ENCODE measurements around the gene FCAMR.

The FCAMR gene

DNA sequence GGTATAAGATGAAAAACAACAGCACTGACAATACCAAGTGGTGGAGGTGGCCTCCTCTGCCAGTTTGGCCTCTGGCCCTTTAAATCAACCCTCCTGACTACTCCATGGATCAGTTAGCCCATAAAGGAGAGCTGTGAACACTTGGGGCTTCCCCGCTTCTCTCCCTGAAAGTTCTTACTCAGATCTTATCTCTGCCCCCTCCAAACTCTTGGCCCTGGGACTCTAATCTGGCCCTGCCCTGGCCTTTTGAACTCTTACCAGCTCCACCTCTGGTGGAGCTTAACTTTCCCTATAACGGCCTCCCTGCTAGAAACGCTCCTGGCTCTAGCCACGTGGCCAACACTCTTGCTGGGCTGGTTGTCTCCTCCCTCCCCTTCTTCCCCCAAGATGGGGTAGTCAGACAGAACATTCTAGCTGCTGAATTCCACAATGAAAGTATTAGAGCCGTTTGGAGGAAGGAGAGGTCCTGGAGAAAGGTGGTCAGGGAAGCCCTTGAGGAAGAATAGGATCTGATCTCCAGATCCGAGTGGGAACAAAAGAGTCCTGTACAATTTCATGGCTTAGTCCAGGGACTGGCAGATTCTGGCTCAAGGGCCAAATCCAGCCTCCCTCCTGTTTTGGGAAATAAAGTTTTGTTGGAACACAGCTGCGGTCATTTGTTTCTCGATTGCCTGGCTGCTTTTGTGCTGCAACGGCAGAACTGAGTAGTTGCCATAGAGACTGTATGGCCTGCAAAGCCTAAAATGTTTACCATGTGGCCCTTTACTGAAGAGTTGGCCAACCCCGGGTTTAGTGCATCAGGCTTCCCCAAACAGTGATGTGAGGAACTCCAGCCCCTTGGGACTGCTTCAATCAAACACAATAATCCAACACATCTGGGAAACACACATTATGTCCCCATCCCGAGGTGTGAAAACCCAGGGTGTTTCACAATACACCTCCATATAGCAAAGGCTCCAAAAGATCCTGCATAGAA is 14.5 kb downstream of the FCAMR start:
- DNase-seq = no peak

DNA sequence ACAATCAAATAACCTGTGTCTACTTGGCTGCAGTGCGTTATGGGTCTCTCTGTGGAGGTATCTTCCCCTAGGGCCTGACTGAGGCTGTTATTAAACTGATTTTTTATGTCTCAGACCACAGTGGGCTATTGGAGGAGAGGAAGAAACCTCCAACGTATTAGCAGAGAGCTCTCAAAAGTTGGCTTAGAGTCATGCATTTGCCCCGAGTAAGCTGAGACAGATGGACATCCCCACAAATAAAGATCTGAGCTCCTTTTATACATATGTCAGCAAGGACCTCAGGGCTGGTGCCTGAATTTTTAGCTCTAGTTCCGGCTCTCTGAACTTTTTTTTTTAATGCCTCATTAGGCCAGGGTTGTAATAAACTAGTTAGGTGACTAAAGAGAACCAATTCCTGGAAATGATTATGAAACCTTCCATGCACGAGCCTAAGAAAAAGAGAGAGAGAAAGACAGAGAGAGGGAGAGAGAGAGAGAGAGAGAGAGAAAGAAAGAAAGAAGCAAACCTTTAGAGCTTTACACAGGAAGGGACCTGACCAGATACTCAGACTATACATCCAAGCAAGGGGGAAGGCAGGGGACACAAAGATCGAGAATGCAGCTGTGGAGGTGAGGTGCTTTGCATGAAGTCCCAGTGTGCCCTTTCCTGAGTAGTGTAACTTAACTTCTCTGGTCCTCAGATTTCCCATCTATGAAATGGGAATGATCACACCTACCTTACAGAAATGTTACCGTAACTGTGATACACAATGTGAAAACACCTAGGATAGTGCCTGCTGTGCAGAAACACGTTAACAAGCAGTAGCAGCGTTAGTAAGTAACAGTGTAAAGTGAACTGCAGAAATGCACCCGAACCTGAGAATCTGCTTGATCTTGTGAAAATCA is 15.6 kb downstream of the FCAMR start:
- no peak for DNase-seq

DNA sequence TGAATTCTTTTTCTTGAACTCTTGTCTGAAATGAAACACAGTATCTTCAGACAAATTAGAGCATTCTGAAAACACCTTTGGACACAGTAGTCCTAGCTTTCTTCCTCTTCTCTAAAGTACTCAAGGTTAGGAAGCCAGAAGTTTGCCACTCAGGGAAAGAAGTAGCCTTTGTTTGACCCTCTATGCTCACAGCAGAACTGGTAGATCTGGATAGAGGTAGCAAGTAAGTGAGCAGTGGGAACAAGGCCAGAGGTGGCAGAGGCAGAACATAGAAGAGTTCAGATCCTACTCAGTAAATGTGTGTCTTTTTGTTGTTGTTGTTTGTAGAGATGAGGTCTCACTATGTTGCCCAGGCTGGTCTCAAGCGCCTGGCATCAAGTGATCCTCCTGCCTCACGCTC is 16.6 kb downstream of the FCAMR start:
- no peak for DNase-seq

DNA sequence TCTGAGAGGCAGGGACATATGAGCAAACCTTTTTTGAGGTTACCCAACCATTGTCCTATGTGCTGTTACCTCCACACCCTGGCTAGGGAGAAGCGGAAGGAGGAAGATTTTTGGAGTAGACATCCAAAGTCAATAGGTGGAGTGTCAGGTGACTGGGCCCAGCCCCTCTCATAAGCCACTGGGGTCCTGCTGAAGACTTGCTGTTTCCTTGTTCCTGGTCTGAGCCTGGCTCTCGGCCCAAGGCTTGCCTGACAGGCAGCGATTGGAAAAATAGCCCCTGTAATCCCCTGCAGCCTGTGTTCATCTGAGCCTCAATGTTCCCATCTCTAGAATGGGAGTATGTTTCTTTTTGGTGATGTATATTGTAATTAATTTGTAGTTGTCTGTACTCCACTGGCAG is 17.1 kb downstream of the FCAMR start:
- DNase-seq = no peak

DNA sequence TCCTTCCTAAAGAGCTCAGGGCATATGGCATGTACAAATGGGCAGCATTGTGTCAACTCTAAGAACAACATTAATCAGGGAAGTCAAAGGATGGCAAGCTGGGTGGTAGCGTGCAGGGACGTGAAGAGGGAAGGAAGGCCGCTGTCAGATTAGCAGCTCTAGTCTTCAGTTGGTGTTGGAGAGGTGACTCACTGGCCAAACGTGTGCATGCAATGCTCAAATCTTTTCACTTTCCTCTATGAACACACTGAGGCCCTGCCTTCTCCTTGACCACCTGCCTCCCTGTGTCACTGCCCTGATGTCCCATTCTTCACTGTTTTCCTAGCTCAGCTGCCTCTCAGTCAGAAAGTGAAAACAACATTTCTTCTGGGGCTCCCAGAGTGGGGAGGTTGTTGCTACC is 18.1 kb downstream of the FCAMR start:
- DNase-seq = no peak

DNA sequence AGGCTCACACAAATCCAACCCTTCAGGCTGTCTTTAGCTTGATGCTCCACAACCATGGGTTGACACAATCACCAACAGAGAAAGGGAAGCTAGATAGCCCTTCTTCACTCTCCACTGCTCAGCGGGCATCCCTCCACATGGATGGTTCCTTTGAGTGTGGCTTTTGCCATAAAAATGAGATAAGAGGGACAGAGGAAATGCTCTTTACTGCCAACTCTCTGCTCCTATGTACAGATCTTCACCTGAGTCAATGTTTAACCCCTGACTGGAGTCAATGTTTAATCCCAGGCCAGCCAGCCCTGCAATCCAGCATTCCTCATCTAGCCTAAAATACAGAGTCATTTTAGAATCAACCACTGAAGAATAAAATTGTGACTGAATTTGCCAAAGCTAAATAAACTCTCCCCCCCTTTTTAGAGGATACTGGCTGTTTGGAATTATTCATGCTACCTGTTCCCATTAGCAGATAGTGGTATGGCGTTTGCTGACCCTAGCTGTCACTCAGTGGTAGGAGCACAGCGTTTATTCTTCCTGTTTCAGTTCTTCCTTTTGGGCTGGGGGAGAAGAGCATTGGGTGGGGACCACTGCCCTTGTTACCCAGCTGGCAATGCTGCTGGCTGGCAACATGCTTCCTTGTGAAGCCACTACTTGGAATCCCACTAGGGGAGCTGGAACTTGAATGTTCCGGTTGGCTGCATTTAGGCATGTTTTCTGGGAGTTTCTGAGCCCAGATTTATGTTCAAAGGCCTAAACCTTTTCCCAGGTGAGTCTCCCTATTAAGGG is 18.8 kb downstream of the FCAMR start:
- no peak for DNase-seq

DNA sequence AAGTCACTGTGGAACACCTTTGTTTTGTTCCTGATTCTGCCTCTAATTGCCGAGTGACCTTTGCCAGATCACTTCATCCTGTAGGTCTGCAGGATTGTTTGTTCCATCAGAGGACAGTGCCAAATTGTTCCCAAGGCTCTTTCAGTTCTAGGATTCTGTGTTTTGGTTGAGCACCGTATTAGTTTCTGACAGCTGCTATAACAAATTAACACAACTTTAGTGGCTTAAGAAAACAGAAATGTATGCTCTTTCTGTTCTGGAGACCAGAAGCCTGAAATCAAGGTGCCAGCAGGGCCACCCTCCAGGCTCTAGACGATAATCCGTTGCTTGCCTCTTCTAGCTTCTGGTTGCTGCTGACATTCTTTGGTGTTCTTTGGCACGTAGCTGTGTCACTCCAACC is 20.6 kb downstream of the FCAMR start:
- DNase-seq = no peak

DNA sequence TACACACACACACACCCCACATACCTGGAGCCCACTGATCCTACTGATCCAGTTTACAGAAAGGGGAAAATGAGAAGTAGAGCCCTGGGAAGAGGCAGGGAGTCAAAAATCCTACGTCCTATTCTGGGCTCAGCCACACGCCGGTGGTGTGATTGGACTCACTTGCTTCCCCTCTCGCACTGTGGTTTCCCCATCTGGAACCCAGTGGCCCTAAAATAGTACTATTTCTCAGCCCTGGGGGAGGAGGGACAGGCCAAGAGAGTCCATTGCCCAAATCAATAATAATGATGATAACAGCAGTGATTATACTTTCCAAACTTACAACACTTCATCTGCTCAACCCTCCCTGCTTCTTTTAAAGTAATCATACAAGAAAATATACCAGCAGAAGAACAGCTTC is 21.1 kb downstream of the FCAMR start:
- no peak for DNase-seq

DNA sequence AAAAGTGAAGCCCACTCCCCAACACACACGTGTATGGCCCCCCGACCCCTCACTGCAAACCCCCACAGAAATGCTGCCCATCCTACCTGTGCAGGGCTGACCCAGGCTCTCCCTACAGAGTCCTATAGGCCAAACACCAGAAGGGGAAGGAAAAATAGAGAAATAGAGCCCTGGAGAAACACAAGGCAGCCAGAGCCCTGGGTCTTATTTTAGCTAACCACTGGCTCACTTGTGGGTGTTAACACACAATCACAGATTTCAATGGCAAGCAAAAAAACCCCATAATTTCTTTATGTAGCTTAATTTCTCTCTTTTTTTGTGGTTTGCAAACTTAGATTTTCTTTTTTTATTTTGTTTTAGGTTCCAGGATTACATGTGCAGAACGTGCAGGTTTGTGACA is 23.0 kb downstream of the FCAMR start:
- DNase-seq = no peak

DNA sequence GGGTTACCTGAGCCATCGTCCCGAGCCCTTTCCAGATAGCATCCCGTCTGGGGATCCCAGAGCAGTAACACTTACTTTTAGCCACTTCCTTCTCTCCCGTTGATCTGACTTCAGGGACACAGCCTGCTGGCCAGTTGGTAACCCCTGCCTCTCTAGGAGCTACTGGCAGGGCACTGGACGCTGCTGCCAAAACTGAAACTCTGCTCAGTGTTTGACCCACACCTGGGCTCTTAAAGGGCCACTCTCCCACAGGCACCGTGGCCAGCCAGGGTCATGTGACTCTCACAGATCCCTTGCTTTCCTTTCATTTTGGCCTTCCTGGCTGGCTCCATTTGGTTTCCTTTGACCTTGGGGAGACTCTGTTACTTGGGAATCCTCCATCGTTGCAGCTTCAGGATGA is 24.0 kb downstream of the FCAMR start, which contains the start of gene PIGR:
Gene PIGR (minus strand): TSS at position 206 of the 400 bp plus-strand sequence. CDS start 5,935 bp downstream, outside the sequence.
- DNase-seq = no peak

DNA sequence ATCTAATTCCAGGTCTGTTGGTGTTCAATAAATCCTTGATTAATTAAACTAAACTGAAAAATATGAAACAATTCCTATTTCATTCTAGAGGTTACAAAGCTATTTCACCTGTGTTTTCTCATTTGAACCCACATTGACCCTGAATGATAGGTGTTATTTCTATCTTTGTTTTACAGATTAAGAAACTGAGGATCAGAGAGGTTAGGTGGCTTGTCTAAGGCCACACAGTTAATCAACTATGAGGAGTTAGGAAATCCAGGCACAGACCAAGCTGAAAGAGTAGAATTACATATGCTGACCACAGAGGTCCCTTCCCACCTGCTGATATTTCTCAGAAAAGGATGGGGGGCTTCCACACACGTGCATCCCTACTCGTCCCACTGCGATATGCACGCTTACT is 24.5 kb downstream of the FCAMR start:
- no peak for DNase-seq

DNA sequence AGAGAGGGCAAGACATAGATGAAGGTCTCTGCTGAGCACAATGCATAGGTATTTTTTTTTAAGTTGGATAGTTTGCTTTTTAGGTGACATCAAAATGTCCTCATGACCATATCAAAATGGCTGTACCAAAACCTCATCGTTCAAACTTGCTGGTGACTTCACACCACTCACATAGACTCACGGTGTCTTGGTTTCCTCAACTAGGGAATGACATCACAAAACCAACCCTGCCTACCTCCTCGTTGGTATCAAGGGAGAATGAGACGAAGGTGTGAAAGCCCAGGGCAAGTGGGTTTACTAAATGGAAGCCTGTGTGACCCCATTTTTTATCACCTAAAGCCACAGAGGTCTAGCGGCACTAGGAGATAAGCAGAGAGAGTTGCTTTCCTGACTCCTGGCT is 25.6 kb downstream of the FCAMR start:
- no peak for DNase-seq

DNA sequence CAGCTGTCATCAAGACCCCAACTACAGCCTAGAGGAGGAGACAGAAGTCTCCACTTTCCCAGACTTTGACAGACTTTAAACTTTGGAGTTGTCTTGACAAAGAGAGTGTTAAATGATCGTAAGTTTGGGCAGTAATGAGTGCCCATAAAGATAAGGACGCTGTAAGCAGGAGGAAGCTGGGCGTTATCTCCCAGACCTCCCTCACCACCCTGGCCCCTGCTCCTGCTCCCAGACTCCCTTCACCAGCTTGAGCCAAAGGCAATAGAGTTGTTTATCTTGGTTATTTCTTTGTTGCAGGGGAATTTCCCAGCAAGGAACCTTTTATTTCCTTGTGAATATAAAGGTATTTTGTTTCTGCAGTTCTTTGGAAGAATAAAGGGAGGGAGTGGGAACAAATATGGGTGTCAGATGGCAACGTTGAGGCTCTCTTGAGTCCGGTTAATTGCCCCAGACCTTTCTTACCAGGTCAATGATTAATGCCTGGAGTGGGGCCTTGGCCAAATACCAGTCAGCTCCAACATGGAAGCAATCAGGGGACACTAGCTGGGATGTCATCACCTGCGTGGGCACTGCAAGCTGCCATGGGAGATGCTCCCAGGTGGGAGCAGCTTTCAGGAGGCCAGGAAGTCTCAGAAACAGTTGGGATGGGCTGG is 28.4 kb downstream of the FCAMR start:
- no peak for DNase-seq

DNA sequence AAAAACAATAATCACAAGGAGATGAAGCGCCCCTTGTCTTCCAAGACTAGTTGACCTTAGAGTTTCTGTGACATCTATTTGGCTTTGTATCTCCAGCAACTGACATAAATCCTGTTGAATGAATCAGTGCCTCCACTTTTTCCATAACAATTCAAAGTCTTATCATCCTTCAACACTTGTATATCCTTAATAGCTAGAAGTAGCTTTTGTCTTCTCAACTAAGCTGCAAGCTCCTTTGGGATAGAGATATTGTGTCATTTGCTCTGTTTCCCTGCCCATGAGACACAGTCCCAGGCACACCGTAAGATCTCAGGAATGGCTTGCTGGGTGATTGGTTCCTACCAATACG is 29.7 kb downstream of the FCAMR start:
- no peak for DNase-seq

DNA sequence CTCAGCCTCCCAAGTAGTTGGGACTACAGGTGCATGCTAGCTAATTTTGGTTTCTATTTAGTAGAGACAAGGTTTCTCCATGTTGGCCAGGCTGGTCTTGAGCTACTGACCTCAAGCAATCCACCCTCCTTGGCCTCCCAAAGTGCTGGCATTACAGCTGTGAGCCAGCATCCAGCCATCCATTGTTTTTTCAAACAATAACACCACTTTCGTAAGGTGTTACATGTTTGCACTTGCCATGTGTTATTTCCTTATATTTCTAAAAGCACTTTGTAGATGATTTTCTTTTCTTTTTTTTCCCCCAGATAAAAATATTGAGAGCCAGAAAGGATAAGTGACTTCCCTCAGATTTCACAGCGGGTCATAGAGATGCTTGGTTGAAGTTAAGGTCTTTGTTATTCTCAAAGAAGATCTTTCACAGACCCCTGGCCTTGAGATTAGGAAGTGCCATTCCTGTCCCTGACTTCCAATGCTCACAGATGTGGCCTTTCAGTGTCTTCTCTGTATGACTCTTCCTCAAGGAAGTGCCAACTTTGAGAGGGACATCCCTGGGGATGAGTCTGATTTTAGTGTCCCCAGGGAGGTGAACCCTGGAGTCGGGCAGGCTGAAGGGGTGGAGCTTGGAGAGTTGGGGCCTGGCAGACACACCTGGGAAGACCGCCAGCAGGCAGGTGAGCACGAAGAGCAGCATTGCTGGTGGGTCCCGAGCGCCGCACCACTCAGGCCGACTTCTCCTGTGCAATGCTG is 30.2 kb downstream of the FCAMR start:
- DNase-seq = no peak

DNA sequence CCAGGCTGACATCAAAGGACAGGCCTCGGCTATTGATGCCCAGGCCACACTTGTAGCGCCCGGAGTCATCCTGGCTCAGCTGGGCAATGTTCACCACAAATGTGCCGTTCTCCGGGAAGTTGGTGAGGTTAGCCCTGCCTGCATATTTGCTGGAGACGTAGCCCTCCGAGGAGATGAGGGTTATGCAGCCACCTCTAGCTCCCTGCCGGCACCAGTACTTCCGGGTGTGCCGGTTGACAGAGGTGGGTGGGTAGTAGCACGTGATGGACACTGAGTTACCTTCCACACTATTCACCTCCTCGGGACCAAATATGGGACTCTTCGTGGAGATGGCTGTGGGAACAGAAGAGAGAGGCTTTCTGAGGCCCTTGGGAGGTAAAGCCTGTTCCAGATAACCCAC is 31.1 kb downstream of the FCAMR start:
- DNase-seq = no peak

DNA sequence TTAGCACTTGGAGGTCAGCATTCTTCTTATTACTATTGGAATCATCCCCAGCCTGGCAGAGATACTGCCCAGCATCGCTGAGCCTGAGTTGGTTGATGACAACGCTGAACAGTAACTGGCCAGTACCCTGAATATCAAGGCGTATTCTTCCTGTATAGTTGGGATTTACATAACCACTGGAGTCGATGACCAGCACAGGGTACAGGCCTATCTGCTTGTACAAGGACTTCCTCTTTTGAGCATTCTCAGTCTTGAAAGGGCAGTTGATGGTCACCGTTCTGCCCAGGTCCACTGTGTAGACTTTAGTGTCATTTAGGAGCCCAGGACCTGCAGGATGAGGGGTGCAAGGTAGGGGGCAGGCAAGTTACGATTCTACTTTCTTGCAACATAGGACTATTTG is 32.8 kb downstream of the FCAMR start:
- no peak for DNase-seq

DNA sequence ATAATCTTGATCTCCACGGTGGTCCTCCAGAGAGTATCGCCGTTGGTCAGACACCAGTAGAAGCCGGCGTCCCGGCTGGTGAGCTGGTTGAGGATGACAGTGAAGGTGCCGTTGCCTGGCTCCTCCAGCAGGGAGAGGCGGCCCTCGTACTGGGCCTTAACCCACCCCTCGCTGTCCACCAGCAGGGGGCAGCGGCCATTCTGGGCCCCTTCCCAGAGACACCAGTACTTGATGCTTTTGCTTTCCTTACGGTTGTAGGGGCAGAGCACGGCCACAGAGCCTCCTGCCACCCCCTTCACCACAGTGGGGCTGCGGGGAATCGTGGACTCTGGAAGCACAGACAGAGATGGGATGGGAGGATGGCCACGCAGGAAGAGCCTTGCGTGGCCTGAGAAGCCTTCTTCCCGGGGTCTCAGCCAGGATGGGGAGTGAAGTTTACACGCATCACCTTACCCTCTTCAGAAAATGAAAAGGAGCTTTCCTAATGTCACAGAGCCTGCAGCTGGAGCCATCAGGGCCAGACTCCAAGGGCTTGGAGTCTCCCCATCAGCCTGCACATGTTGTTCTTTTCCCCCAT is 34.7 kb downstream of the FCAMR start:
- DNase-seq = peak; percentile 17

DNA sequence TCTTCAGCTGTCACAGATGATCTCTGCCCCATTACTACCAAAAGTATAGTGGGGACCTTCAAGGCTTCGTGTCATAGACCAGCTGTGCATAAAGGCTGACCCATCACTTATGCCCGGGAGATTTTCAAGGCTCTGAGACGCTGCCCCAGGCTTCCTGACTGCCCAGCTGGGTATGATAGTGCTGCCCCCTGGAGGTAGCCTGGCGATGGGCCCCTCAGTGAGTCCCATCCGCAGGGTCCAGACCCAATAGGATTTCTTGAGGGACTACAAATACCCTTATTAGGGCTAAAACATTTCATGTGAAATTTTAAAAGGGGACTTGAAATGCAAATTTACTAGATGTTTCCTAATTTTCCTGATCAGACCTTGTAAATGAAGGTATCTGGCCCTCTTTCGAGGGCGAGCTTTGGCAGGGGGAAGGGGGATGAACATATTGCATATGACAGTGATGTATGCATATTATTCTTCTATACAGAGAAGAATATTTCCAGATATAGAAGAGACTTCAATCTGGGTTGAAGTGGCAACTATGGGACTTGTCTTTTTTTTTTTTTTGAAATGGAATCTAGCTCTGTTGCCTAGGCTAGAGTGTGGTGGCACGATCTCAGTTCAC is 36.8 kb downstream of the FCAMR start:
- DNase-seq = no peak

DNA sequence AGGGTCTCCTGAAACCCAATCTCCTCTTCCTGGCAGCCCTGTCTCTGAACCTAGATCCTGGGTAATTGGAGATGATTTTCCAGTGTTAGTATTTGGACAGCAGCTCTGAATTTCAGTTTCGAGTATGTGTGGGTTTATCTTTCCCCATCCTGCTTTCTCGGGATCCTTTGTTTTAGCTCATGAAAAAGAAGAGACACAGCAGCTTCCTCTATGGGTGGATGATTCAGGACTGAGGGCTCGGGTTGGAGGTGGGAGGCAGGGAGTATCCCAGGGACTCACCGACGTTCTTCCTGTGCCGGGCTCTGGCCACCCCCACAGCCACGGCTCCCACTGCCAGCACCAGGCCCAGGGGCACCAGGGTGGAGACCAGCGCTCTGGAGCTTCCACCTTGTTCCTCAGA is 38.1 kb downstream of the FCAMR start:
- DNase-seq = no peak

DNA sequence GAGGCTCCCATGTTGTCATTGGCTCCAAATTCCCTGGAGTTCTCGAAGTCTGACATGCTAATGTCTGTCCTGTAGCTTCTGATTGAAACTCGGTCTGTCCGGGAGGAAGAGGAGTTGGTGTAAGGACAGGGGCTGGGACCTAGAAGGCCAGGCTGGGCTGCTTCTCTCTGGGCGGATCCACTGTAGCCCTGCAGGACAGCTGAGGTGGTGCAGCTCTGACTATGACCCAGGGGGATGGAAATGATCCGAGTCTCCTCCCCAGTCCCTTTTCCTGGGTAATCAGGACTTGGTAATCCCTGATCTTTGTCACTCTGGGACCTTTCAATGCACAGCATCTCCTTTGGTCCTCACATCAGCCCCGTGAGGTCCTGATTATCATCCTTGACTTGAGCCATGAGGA is 38.6 kb downstream of the FCAMR start:
- no peak for DNase-seq

Data from HCEC 1CT (cell line).